HepG2 (cell line): Measurements from ENCODE around the gene DMKN. TPM values are rescaled to one million over a fixed set of nuclear protein-coding genes. Genes with fewer than 3 reads are reported as not detected.

Experiments used
- ATAC-seq: fragments of 200-7000 bp; cut with Tn5 transposase; 3 replicates; pipeline ENCODE4 v1.9.1; 2020; ENCODE audit warnings: mild to moderate bottlenecking, moderate library complexity
- BruUV-seq: library from RNA; stranded (reverse); fragments of 400-500 nt; replicated peaks from 2 replicates; lab custom pipeline; 2021; lab: Mats Ljungman, UMichigan
- CTCF ChIA-PET: fragments of 300-600 bp; formaldehyde crosslinking; extraction: SDS; loops from one replicate; lab custom pipeline; 2021; ENCODE audit warnings: low total read pairs, inconsistent platforms, low intra/inter-chr PET ratio; lab: Yijun Ruan, JAX
- POLR2A ChIA-PET: fragments of 350-600 bp; sonication (Branson Sonifier 250); formaldehyde crosslinking; loops from one replicate; lab custom pipeline; 2020; ENCODE audit warnings: antibody characterized with exemption, inconsistent platforms; lab: Yijun Ruan, JAX
- DNase-seq: peaks from one replicate; pipeline ENCODE4 v3.0.0-alpha.2; 2015; ENCODE audit warnings: low spot score
- FAIRE-seq: peaks from 3 replicates; lab custom pipeline; 2011; peaks lifted over from hg19 to GRCh38; lab: Jason Lieb, UNC
- H2AFZ ChIP-seq: one replicate; pipeline ENCODE4 v1.6.1; 2011; ENCODE audit warnings: low read length, inconsistent platforms
- H3K27ac ChIP-seq: fragments of 300-600 bp; 3 replicates; pipeline ENCODE4 v1.8.0; 2011; ENCODE audit warnings: mixed run types, mild to moderate bottlenecking, mixed read lengths, low read length, inconsistent platforms; ENCODE audit not compliant: insufficient read depth; ENCODE audit errors: extremely low read length
- H3K27me3 ChIP-seq, 2 experiments: fragments of 200-600 bp in 1 of 2; 2 replicates in 1 of 2; 3 replicates in 1 of 2; pipeline versions ENCODE4 v1.6.0 to v1.8.0; 2011; ENCODE audit warnings: low read length in 2 of 2, mild to moderate bottlenecking in 2 of 2, moderate library complexity in 2 of 2, inconsistent platforms in 1 of 2; ENCODE audit not compliant: insufficient read depth in 2 of 2, control insufficient read depth in 1 of 2
- H3K36me3 ChIP-seq, 2 experiments: fragments of 200-600 bp in 1 of 2; replicated peaks in 1 of 2; 2 replicates in 1 of 2; 3 replicates in 1 of 2; pipeline versions ENCODE4 v1.5.1 to v1.8.0; 2011; ENCODE audit warnings: low read length in 2 of 2, inconsistent platforms in 1 of 2; ENCODE audit not compliant: insufficient read depth in 2 of 2, control insufficient read depth in 1 of 2
- H3K4me1 ChIP-seq: 2 replicates; pipeline ENCODE4 v1.5.1; 2012; ENCODE audit warnings: low read length, inconsistent platforms; ENCODE audit not compliant: insufficient read depth
- H3K4me2 ChIP-seq: 2 replicates; pipeline ENCODE4 v1.6.0; 2011; ENCODE audit warnings: low read depth, low read length, inconsistent platforms
- H3K4me3 ChIP-seq, 3 experiments: fragments of 200-600 bp in 1 of 3; sonication (generic), shearing (Covaris generic) in 1 of 3; replicated peaks in 1 of 3; 2 replicates each; pipeline ENCODE4 v1.5.1; 2011 to 2016; ENCODE audit warnings: low read length in 3 of 3, inconsistent platforms in 2 of 3, low read depth in 2 of 3, mild to moderate bottlenecking in 2 of 3, control low read depth in 1 of 3, mixed read lengths in 1 of 3; ENCODE audit not compliant: insufficient read depth in 1 of 3
- H3K79me2 ChIP-seq: one replicate; pipeline ENCODE4 v1.6.1; 2011; ENCODE audit warnings: low read length, inconsistent platforms; ENCODE audit not compliant: insufficient read depth
- H3K9ac ChIP-seq: 2 replicates; pipeline ENCODE4 v1.6.0; 2011; ENCODE audit warnings: mild to moderate bottlenecking, low read depth, low read length, inconsistent platforms; ENCODE audit not compliant: insufficient read depth
- H3K9me3 ChIP-seq: 2 replicates; pipeline ENCODE4 v1.5.1; 2012; ENCODE audit warnings: mild to moderate bottlenecking, low read length
- H4K20me1 ChIP-seq: 2 replicates; pipeline ENCODE4 v1.6.0; 2011; ENCODE audit warnings: inconsistent platforms, mild to moderate bottlenecking, low read length, moderate library complexity; ENCODE audit not compliant: insufficient read depth
- BHLHE40 ChIP-seq: IDR thresholded peaks from 2 replicates; pipeline ENCODE4 v1.6.1; 2011; ENCODE audit warnings: low read length, improper control_type of control experiment
- FLYWCH1 ChIP-seq: sonication (generic); formaldehyde crosslinking; IDR thresholded peaks from 2 replicates; pipeline ENCODE4 v1.8.1; 2023; ENCODE audit warnings: mild to moderate bottlenecking, missing genetic modification reagents
- HHEX ChIP-seq: IDR thresholded peaks from 2 replicates; pipeline ENCODE4 v1.6.1; 2016; ENCODE audit warnings: control low read depth
- KLF11 ChIP-seq: IDR thresholded peaks from 2 replicates; pipeline ENCODE4 v1.6.1; 2016; ENCODE audit warnings: missing compliant biosample characterization
- MIXL1 ChIP-seq: IDR thresholded peaks from 2 replicates; pipeline ENCODE4 v1.6.1; 2016
- NPAS2 ChIP-seq: sonication (generic); formaldehyde crosslinking; IDR thresholded peaks from 2 replicates; pipeline ENCODE4 v1.8.0; 2022; ENCODE audit warnings: mild to moderate bottlenecking, missing genetic modification reagents, borderline replicate concordance
- ZNF10 ChIP-seq: sonication (generic); formaldehyde crosslinking; IDR thresholded peaks from 2 replicates; pipeline ENCODE4 v1.4.0; 2020; ENCODE audit warnings: mild to moderate bottlenecking, low read depth, missing genetic modification reagents, borderline replicate concordance
- ZNF296 ChIP-seq: sonication (generic); formaldehyde crosslinking; conservative IDR thresholded peaks from 2 replicates; pipeline ENCODE4 v1.5.0; 2020; ENCODE audit warnings: mild to moderate bottlenecking, missing genetic modification reagents
- ZNF326 ChIP-seq: sonication (generic); formaldehyde crosslinking; IDR thresholded peaks from 2 replicates; pipeline ENCODE4 v1.4.0; 2020; ENCODE audit warnings: missing genetic modification reagents, borderline replicate concordance
- ZNF570 ChIP-seq: sonication (generic); formaldehyde crosslinking; IDR thresholded peaks from 2 replicates; pipeline ENCODE4 v1.4.0; 2020; ENCODE audit warnings: mild to moderate bottlenecking, missing genetic modification reagents, borderline replicate concordance
- ZNF614 ChIP-seq: IDR thresholded peaks from 2 replicates; pipeline ENCODE4 v1.6.1; 2018; ENCODE audit warnings: missing biosample characterization, missing genetic modification reagents, inconsistent platforms, borderline replicate concordance
- ZNF776 ChIP-seq: sonication (generic); formaldehyde crosslinking; IDR thresholded peaks from 2 replicates; pipeline ENCODE4 v1.4.0; 2020; ENCODE audit warnings: mild to moderate bottlenecking, missing genetic modification reagents
- WGBS: methylation state at CpG from one replicate; pipeline ENCODE4 v1.1.6; 2017; ENCODE audit warnings: low lambda C conversion rate; 5-methylcytosine and 5-hydroxymethylcytosine counted together
- in situ Hi-C: cut with HindIII; loops from 2 replicates; pipeline ENCODE4 v1.10.0; 2017; ENCODE audit warnings: low pct_unique_long_range_greater_than_20kb; ENCODE audit not compliant: extremely low pct_ligation_motif_present
- intact Hi-C: fragments of 100-400 bp; cut with micrococcal nuclease; formaldehyde crosslinking; loops from one replicate; pipeline ENCODE4 v1.10.0; 2022; ENCODE audit not compliant: unreplicated experiment
- polyA plus RNA-seq, 8 experiments: library from polyadenylated mRNA; depleted of rRNA in 3 of 8; stranded (reverse) in 7 of 8; unstranded in 1 of 8; fragments of >200 nt; fragmentation: Illumina TruSeq in 4 of 8; extraction: Trizol in 4 of 8; gene quantifications; 2 replicates each; pipeline versions ENCODE4 v1.2.1 to v1.2.3, GENCODE V29; 2011 to 2016; ENCODE audit warnings: low read depth in 4 of 8, missing spikeins in 1 of 8, mixed read lengths in 1 of 8; ENCODE audit not compliant: insufficient read depth in 1 of 8
- total RNA-seq, 5 experiments: library from RNA; depleted of rRNA; stranded (reverse); fragments of >200 nt; fragmentation: Illumina TruSeq; extraction: Trizol; gene quantifications; 2 replicates each; pipeline ENCODE4 v1.2.3, GENCODE V29; 2016; ENCODE audit warnings: low read depth in 1 of 5
- TF ChIP-seq, protein P1 (sequence below): sonication (generic); formaldehyde crosslinking; IDR thresholded peaks from 2 replicates; pipeline ENCODE4 v1.5.0; 2020; ENCODE audit warnings: missing genetic modification reagents, mild to moderate bottlenecking, borderline replicate concordance
- TF ChIP-seq, protein P2 (sequence below): sonication (generic); formaldehyde crosslinking; IDR thresholded peaks from 2 replicates; pipeline ENCODE4 v1.4.0; 2020; ENCODE audit warnings: missing genetic modification reagents
- TF ChIP-seq, protein P3 (sequence below): sonication (generic); formaldehyde crosslinking; IDR thresholded peaks from 2 replicates; pipeline ENCODE4; 2020; ENCODE audit warnings: missing genetic modification reagents, mild to moderate bottlenecking, borderline replicate concordance
- TF ChIP-seq, protein P4 (sequence below): sonication (generic); formaldehyde crosslinking; IDR thresholded peaks from 2 replicates; pipeline ENCODE4 v1.5.0; 2020; ENCODE audit warnings: mild to moderate bottlenecking, missing genetic modification reagents

The DMKN gene
- total and polyA plus RNA-seq, 2 of the 13 experiments (the other 11 are each of a cell fraction or from before 2014, with no cell fraction given): 50.8 to 57.1 TPM

DNA sequence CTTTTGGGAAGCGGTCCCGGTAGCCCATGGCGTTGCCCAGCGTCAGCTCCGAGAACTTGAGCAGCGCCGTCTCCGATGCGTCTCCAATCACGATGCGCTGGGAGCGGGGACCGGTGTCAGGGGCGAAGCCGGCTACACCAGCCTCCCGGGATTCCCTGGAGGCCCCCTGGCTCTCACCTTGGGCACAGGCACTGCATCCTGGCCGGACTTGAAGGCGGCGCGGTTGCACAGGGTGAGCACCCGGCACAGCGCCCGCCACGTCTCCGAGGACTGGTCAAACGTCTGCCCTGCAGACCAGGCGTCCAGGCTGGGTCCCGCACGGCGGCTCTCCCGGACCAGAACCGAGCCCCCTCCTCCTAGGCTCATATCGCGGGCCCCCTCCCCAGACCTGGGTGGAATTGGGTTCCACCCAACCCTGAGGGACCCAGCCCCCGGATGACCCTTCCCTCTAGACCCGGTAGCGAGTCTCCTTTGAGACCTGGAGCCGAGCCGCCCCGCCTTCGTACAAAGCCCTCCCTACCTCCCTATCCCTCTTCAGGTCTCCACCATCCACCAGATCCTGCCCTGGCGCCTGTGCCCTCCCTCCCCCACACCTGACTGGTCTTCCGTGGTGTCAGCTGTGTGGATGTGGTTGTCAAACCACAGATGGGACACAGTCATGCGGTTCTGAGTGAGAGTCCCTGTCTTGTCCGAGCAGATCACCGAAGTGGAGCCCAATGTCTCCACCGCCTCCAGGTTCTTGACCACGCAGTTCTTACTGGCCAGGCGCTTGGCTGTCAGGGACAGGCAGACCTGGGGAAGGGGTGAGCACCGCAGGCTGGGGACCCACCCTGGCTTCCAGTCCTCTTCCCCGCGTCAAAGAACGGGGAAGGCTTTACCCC lies 45.2 kb upstream of the DMKN start:
- Histone ChIP-seq H3K79me2 (no peaks in the 10 kb centered on the region), H3K27me3 (peaks cover 1 to 54% of the 10 kb centered on the region in 2 experiments; a peak in 3 of 5 replicates), H4K20me1 (no peaks in the 10 kb centered on the region), H3K9ac (no peak overlapping the region), H2AFZ (no peak overlapping the region), H3K36me3 (no peaks in the 10 kb centered on the region), H3K27ac (no peak overlapping the region), H3K4me1 (peaks cover 25% of the 10 kb centered on the region), H3K9me3 (no peaks in the 10 kb centered on the region), H3K4me2 (no peak overlapping the region), H3K4me3 (no peak overlapping the region; a peak in 1 of 6 replicates)
- intact Hi-C loops (loop anchor here (5.0 to 10.0 kb wide), 3 partner anchors 34 to 86 kb away; partner anchors contain the start of genes COX6B1, ETV2 and HAUS5), in situ Hi-C loops (loop anchor here (5.0 kb wide), 1 partner anchor 34 kb away; no protein-coding TSS in a partner anchor)
- ChIA-PET CTCF (interaction anchor here (1.0 to 1.8 kb wide), 2 partner anchors 34 to 135 kb away, joined by 3 to 4 read pairs; no protein-coding TSS in a partner anchor), POLR2A (interaction anchor here (1.1 to 1.4 kb wide), 7 partner anchors 9 to 144 kb away, joined by 3 to 6 read pairs (median 4); partner anchors contain the start of gene COX6B1)
- DNase-seq: no peak
- FAIRE-seq: no peak
- BruUV-seq: no TSS peak
- WGBS: 74% methylated on average over 18 of the region's 53 CpGs
- ATAC-seq: no peak
- no peak for TF ChIP-seq MIXL1 (CRISPR knock-in tag)
- no peak for TF ChIP-seq ZNF296 (CRISPR knock-in tag)
- TF ChIP-seq ZNF776 (CRISPR knock-in tag): no peak
- TF ChIP-seq ZNF10 (CRISPR knock-in tag): no peak
- TF ChIP-seq, protein P1, sequence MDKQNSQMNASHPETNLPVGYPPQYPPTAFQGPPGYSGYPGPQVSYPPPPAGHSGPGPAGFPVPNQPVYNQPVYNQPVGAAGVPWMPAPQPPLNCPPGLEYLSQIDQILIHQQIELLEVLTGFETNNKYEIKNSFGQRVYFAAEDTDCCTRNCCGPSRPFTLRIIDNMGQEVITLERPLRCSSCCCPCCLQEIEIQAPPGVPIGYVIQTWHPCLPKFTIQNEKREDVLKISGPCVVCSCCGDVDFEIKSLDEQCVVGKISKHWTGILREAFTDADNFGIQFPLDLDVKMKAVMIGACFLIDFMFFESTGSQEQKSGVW (CRISPR knock-in tag): no peak
- no peak for TF ChIP-seq ZNF614
- TF ChIP-seq, protein P2, sequence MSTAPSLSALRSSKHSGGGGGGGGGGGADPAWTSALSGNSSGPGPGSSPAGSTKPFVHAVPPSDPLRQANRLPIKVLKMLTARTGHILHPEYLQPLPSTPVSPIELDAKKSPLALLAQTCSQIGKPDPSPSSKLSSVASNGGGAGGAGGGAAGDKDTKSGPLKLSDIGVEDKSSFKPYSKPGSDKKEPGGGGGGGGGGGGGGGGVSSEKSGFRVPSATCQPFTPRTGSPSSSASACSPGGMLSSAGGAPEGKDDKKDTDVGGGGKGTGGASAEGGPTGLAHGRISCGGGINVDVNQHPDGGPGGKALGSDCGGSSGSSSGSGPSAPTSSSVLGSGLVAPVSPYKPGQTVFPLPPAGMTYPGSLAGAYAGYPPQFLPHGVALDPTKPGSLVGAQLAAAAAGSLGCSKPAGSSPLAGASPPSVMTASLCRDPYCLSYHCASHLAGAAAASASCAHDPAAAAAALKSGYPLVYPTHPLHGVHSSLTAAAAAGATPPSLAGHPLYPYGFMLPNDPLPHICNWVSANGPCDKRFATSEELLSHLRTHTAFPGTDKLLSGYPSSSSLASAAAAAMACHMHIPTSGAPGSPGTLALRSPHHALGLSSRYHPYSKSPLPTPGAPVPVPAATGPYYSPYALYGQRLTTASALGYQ (CRISPR knock-in tag): no peak
- no peak for TF ChIP-seq NPAS2 (CRISPR knock-in tag)
- TF ChIP-seq HHEX (CRISPR knock-in tag): no peak
- TF ChIP-seq, protein P3, sequence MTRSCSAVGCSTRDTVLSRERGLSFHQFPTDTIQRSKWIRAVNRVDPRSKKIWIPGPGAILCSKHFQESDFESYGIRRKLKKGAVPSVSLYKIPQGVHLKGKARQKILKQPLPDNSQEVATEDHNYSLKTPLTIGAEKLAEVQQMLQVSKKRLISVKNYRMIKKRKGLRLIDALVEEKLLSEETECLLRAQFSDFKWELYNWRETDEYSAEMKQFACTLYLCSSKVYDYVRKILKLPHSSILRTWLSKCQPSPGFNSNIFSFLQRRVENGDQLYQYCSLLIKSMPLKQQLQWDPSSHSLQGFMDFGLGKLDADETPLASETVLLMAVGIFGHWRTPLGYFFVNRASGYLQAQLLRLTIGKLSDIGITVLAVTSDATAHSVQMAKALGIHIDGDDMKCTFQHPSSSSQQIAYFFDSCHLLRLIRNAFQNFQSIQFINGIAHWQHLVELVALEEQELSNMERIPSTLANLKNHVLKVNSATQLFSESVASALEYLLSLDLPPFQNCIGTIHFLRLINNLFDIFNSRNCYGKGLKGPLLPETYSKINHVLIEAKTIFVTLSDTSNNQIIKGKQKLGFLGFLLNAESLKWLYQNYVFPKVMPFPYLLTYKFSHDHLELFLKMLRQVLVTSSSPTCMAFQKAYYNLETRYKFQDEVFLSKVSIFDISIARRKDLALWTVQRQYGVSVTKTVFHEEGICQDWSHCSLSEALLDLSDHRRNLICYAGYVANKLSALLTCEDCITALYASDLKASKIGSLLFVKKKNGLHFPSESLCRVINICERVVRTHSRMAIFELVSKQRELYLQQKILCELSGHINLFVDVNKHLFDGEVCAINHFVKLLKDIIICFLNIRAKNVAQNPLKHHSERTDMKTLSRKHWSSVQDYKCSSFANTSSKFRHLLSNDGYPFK (CRISPR knock-in tag): no peak
- no peak for TF ChIP-seq ZNF570 (CRISPR knock-in tag)
- TF ChIP-seq ZNF326 (CRISPR knock-in tag): no peak
- no peak for TF ChIP-seq BHLHE40
- TF ChIP-seq FLYWCH1 (CRISPR knock-in tag): no peak
- TF ChIP-seq, protein P4, sequence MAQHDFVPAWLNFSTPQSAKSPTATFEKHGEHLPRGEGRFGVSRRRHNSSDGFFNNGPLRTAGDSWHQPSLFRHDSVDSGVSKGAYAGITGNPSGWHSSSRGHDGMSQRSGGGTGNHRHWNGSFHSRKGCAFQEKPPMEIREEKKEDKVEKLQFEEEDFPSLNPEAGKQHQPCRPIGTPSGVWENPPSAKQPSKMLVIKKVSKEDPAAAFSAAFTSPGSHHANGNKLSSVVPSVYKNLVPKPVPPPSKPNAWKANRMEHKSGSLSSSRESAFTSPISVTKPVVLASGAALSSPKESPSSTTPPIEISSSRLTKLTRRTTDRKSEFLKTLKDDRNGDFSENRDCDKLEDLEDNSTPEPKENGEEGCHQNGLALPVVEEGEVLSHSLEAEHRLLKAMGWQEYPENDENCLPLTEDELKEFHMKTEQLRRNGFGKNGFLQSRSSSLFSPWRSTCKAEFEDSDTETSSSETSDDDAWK (CRISPR knock-in tag): no peak
- no peak for TF ChIP-seq KLF11 (CRISPR knock-in tag)
